Measurements from ENCODE around the gene LLGL2.

- no peak for TF ChIP-seq CTCF (IDR thresholded peaks at IDR 0.05)
- TF ChIP-seq POLR2A (IDR thresholded peaks at IDR 0.05), result no peak
Measured at GRCh38 chr17:75570772-75571171, 45.3 kb downstream of the LLGL2 start.
